ENCODE measurements around the gene SLN.

SLN gene

DNA sequence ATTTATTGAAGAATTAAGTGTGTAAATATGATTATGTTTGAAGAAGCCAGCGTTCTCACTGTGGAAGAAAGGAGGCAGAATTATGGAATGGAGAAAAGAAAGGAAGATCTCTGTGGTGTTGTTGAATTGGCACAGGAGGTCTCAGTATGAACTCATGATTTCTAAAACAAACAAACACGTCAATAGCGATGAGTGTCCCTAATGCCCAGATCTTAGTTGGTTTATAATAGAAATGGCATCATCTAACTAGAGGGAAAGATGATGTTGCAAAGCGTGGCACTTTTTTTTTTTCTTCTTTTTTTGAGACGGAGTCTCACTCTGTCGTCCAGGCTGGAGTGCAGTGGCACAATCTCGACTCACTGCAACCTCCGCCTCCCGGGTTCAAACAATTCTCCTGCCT is 39.2 kb upstream of the SLN start:
- DNase-seq (ENCODE audit: low read depth) = no peak
- TF ChIP-seq POLR2A (IDR thresholded peaks at IDR 0.05; ENCODE audit: extremely low read depth, insufficient read length) = no peak
- TF ChIP-seq, protein P1, sequence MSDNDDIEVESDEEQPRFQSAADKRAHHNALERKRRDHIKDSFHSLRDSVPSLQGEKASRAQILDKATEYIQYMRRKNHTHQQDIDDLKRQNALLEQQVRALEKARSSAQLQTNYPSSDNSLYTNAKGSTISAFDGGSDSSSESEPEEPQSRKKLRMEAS (IDR thresholded peaks at IDR 0.05; ENCODE audit: low read depth, low read length) = no peak
- no peak for TF ChIP-seq MYC (IDR thresholded peaks at IDR 0.05; ENCODE audit: low read depth, low read length)
- TF ChIP-seq, protein P2, sequence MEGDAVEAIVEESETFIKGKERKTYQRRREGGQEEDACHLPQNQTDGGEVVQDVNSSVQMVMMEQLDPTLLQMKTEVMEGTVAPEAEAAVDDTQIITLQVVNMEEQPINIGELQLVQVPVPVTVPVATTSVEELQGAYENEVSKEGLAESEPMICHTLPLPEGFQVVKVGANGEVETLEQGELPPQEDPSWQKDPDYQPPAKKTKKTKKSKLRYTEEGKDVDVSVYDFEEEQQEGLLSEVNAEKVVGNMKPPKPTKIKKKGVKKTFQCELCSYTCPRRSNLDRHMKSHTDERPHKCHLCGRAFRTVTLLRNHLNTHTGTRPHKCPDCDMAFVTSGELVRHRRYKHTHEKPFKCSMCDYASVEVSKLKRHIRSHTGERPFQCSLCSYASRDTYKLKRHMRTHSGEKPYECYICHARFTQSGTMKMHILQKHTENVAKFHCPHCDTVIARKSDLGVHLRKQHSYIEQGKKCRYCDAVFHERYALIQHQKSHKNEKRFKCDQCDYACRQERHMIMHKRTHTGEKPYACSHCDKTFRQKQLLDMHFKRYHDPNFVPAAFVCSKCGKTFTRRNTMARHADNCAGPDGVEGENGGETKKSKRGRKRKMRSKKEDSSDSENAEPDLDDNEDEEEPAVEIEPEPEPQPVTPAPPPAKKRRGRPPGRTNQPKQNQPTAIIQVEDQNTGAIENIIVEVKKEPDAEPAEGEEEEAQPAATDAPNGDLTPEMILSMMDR (IDR thresholded peaks at IDR 0.05; ENCODE audit: low read depth, low read length) = no peak
- H3K4me3 ChIP-seq (ENCODE audit: low read depth, low read length) = no peak overlapping the region

DNA sequence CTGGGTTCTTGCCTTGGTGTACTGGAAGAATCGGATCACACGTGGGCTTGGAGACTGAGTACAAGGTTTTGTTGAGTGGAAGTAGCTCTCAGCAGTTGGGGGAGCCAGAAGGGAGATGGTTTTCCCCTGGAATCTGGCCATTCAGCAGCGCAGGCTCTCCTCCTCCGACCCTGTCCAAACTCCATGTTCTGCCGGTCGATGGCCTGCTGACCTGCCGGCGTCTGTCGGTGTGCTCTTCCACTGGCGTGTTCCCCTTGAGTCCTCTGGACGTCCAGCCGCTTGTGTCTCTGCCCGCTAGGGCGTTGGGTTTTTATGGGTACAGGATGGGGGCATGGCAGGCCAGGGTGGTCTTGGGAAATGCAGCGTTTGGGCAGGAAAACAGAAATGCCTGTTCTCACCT is 38.5 kb upstream of the SLN start:
- TF ChIP-seq POLR2A (IDR thresholded peaks at IDR 0.05; ENCODE audit: extremely low read depth, insufficient read length) (no peak), MYC (IDR thresholded peaks at IDR 0.05; ENCODE audit: low read depth, low read length) (no peak)
- TF ChIP-seq, protein P2 (IDR thresholded peaks at IDR 0.05; ENCODE audit: low read depth, low read length) = no peak
- TF ChIP-seq, protein P1 (IDR thresholded peaks at IDR 0.05; ENCODE audit: low read depth, low read length) = no peak
- H3K4me3 ChIP-seq (ENCODE audit: low read depth, low read length) = no peak overlapping the region
- DNase-seq (ENCODE audit: low read depth) = no peak

DNA sequence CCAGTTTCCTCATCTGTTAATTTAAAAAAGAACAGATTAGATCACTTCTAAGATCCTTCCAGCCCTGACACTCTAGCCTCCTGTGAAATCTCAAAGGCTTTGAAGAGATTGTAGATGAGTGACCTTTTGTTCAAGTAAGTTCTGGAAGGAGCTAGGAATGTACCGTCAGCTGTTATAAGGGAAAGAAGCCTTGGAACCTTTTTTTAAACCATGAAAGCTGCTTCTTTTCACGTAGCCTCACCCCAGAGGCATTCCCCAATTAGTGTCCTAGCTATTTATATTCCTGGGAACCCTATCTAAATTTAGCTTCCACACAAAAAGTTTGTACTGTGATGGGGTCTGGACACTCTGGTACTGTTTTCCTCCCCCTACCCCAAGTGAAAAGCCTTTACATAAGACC is 35.8 kb upstream of the SLN start:
- TF ChIP-seq, protein P1 (IDR thresholded peaks at IDR 0.05; ENCODE audit: low read depth, low read length) = no peak
- no peak for TF ChIP-seq POLR2A (IDR thresholded peaks at IDR 0.05; ENCODE audit: extremely low read depth, insufficient read length)
- TF ChIP-seq, protein P2 (IDR thresholded peaks at IDR 0.05; ENCODE audit: low read depth, low read length) = no peak
- TF ChIP-seq MYC (IDR thresholded peaks at IDR 0.05; ENCODE audit: low read depth, low read length) = no peak
- DNase-seq (ENCODE audit: low read depth) = no peak
- H3K4me3 ChIP-seq (ENCODE audit: low read depth, low read length) = no peak overlapping the region

DNA sequence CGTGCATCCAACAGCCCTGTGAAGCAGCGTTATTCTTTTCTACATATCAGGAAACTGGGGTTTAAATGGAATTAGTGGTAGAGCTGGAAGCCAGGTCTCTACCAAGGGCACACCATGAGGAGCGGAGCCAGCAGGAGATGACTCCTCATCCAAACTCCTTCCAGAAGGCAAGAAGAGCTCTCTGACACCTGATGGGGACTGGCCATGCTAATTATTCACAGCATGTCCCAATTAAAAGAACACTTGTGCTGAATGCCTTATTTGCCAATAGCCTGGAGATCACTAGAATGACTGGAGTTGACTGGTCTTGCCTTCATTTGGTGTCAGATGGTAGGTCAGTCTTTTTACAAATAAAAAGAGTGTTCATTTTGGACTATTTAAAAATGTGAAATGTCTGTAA is 32.9 kb upstream of the SLN start:
- no peak overlapping the region for H3K4me3 ChIP-seq (ENCODE audit: low read depth, low read length)
- DNase-seq (ENCODE audit: low read depth) = no peak
- TF ChIP-seq POLR2A (IDR thresholded peaks at IDR 0.05; ENCODE audit: extremely low read depth, insufficient read length) (no peak), MYC (IDR thresholded peaks at IDR 0.05; ENCODE audit: low read depth, low read length) (no peak)
- TF ChIP-seq, protein P1 (IDR thresholded peaks at IDR 0.05; ENCODE audit: low read depth, low read length) = no peak
- TF ChIP-seq, protein P2 (IDR thresholded peaks at IDR 0.05; ENCODE audit: low read depth, low read length) = no peak

DNA sequence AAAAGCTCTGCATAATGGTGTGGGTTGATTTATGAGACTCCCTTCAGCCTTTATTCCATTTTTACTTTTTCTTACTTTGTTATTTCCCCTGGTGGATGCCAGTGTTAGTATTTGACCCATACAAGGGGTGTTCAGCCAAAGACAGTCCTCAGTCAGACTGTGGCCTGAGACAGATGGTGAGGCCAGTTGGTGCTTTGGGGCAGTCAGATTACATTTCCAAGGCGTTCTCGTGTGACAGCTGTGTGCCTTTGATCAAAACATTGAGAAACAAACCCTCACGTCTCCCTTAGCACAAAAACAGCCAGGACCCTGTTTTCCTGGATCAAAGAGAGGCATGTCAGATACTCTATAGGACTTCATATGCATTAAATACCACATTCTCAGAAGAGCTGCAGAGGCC is 31.3 kb upstream of the SLN start:
- H3K4me3 ChIP-seq (ENCODE audit: low read depth, low read length) = no peak overlapping the region
- TF ChIP-seq, protein P1 (IDR thresholded peaks at IDR 0.05; ENCODE audit: low read depth, low read length) = no peak
- TF ChIP-seq, protein P2 (IDR thresholded peaks at IDR 0.05; ENCODE audit: low read depth, low read length) = no peak
- TF ChIP-seq MYC (IDR thresholded peaks at IDR 0.05; ENCODE audit: low read depth, low read length) (no peak), POLR2A (IDR thresholded peaks at IDR 0.05; ENCODE audit: extremely low read depth, insufficient read length) (no peak)
- DNase-seq (ENCODE audit: low read depth) = no peak

All from NB4 (cell line).